HEK293T (cell line): Measurements from ENCODE around the gene SMARCD1.
A peak's percentile ranks its signal among the peaks of the same experiment; 100 is the strongest.

Source experiments
- CTCF ChIA-PET: fragments of 350-600 bp; formaldehyde crosslinking; extraction: SDS; loops from one replicate; lab custom pipeline; 2021; ENCODE audit warnings: antibody characterized with exemption, inconsistent platforms; lab: Yijun Ruan, JAX
- POLR2A ChIA-PET: fragments of 350-600 bp; formaldehyde crosslinking; extraction: SDS; loops from one replicate; lab custom pipeline; 2020; ENCODE audit warnings: antibody characterized with exemption, inconsistent platforms; lab: Yijun Ruan, JAX
- DNase-seq: peaks from one replicate; pipeline ENCODE4 v3.0.0; 2012; ENCODE audit warnings: mixed read lengths; ENCODE audit errors: extremely low spot score
- ARNT ChIP-seq: fragments of 450-650 bp; IDR thresholded peaks from 2 replicates; pipeline ENCODE4 v1.6.1; 2017; ENCODE audit warnings: mild to moderate bottlenecking
- BHLHE40 ChIP-seq: fragments of 450-650 bp; IDR thresholded peaks from 2 replicates; pipeline ENCODE4 v1.6.1; 2016; ENCODE audit warnings: mild to moderate bottlenecking, moderate library complexity, borderline replicate concordance
- CTBP1 ChIP-seq: fragments of 450-650 bp; IDR thresholded peaks from 2 replicates; pipeline ENCODE4 v1.6.1; 2016; ENCODE audit warnings: borderline replicate concordance
- ELF4 ChIP-seq: fragments of 450-650 bp; IDR thresholded peaks from 2 replicates; pipeline ENCODE4 v1.6.1; 2017; ENCODE audit warnings: antibody characterized with exemption
- FOXA1 ChIP-seq: fragments of 450-650 bp; IDR thresholded peaks from 2 replicates; pipeline ENCODE4 v1.6.1; 2016; ENCODE audit warnings: mild to moderate bottlenecking
- FOXK2 ChIP-seq: fragments of 450-650 bp; IDR thresholded peaks from 2 replicates; pipeline ENCODE4 v1.6.1; 2016; ENCODE audit warnings: mild to moderate bottlenecking
- FOXM1 ChIP-seq: fragments of 450-650 bp; IDR thresholded peaks from 2 replicates; pipeline ENCODE4 v1.6.1; 2017; ENCODE audit warnings: mild to moderate bottlenecking, borderline replicate concordance
- HDGF ChIP-seq: fragments of 450-650 bp; IDR thresholded peaks from 2 replicates; pipeline ENCODE4 v1.6.1; 2017; ENCODE audit warnings: antibody characterized with exemption, borderline replicate concordance
- L3MBTL2 ChIP-seq: fragments of 450-650 bp; conservative IDR thresholded peaks from 2 replicates; pipeline ENCODE4 v1.6.1; 2016; ENCODE audit warnings: mild to moderate bottlenecking
- LEF1 ChIP-seq: fragments of 450-650 bp; IDR thresholded peaks from 2 replicates; pipeline ENCODE4 v1.6.1; 2017; ENCODE audit warnings: mild to moderate bottlenecking, borderline replicate concordance
- NFRKB ChIP-seq: fragments of 450-650 bp; IDR thresholded peaks from 2 replicates; pipeline ENCODE4 v1.6.1; 2016; ENCODE audit warnings: mild to moderate bottlenecking, moderate library complexity
- SP1 ChIP-seq: fragments of 450-650 bp; IDR thresholded peaks from 2 replicates; pipeline ENCODE4 v1.6.1; 2017
- SUZ12 ChIP-seq: fragments of 450-650 bp; IDR thresholded peaks from 2 replicates; pipeline ENCODE4 v1.6.1; 2016; ENCODE audit warnings: mild to moderate bottlenecking
- TARDBP ChIP-seq: fragments of 450-650 bp; IDR thresholded peaks from 2 replicates; pipeline ENCODE4 v1.6.1; 2016
- ZNF384 ChIP-seq: fragments of 450-650 bp; IDR thresholded peaks from 2 replicates; pipeline ENCODE4 v1.6.1; 2016
- TF ChIP-seq, protein P1 (sequence below): fragments of 450-650 bp; IDR thresholded peaks from 2 replicates; pipeline ENCODE4 v1.6.1; 2016

SMARCD1 gene

DNA sequence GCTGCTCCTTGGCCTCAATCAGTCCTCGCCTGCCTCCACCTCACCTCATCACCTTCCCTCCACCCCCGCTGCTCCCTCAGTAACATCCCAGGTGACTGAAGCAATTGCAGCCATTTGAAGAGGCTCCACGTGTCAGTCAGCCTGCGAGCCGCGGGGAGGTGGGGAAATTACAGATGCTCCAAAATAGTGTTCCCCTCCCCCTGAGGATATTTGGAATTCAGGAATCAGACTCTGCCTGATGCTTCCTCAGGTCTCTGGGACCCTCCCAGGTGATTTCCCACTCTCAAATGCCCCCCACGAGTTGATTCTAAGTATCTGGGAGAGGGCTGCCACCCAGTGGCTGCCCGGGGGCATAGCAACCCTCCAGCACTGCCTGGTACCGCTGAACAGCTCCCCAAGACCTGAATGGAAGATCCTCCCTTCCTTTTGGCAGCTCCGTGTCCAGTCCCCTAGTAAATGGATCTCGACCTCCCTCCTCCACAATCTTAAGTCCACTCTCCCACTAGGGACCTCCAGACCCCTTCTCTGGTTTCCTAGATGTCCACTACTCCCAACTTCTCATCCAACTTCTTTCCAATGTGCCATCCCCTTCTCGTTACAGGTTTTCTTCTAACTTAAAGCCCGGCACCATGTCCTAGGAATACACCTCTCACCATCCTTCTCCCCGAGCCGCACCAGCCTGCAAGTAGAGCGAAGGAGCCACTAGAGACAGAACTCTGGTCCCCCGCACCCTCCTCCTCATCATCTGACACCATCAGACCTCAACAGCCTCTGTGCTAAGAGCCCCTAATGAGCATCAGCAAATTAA, 29.1 kb upstream of the SMARCD1 start:
- no peak for TF ChIP-seq ARNT
- no peak for TF ChIP-seq NFRKB
- no peak for TF ChIP-seq FOXA1
- no peak for TF ChIP-seq CTBP1
- TF ChIP-seq, protein P1, sequence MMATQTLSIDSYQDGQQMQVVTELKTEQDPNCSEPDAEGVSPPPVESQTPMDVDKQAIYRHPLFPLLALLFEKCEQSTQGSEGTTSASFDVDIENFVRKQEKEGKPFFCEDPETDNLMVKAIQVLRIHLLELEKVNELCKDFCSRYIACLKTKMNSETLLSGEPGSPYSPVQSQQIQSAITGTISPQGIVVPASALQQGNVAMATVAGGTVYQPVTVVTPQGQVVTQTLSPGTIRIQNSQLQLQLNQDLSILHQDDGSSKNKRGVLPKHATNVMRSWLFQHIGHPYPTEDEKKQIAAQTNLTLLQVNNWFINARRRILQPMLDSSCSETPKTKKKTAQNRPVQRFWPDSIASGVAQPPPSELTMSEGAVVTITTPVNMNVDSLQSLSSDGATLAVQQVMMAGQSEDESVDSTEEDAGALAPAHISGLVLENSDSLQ: peak; percentile 66; the same call in 1 of the 2 replicates
- peak; percentile 68 for TF ChIP-seq L3MBTL2
- no peak for TF ChIP-seq FOXM1
- no peak for TF ChIP-seq SUZ12
- no peak for TF ChIP-seq SP1
- TF ChIP-seq LEF1: no peak
- POLR2A ChIA-PET: interaction anchor here (1.1 kb wide), 1 partner anchor 186 kb away, joined by 4 read pairs; no protein-coding TSS in a partner anchor
- DNase-seq: peak; percentile 65
- CTCF ChIA-PET: interaction anchor here (0.6 to 4.7 kb wide), 10 partner anchors 8 to 191 kb away, joined by 3 to 31 read pairs (median 4); partner anchors contain the start of gene COX14

DNA sequence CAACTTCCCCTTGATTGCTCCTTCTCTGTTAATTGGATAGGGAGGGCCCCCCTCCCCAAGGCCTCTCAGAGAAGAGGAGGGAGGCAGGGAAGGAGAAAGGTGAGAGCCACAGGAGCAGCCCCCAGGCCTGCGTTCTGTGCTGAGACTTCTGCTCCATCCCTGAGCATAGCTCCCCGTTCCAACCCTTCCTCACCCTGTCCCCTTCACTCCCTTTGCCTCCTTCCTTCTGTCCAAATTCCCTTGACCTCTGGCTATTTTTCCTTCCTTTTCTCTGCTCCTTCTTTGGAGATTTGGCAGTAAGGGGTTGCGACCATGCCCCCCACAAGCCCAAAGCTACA, 28.5 kb upstream of the SMARCD1 start:
- DNase-seq: no peak
- POLR2A ChIA-PET: no interaction called here
- CTCF ChIA-PET: interaction anchor here (0.6 to 4.7 kb wide), 11 partner anchors 9 to 192 kb away, joined by 3 to 31 read pairs (median 4); partner anchors contain the start of gene COX14
- TF ChIP-seq ZNF384 (no peak), BHLHE40 (no peak)

DNA sequence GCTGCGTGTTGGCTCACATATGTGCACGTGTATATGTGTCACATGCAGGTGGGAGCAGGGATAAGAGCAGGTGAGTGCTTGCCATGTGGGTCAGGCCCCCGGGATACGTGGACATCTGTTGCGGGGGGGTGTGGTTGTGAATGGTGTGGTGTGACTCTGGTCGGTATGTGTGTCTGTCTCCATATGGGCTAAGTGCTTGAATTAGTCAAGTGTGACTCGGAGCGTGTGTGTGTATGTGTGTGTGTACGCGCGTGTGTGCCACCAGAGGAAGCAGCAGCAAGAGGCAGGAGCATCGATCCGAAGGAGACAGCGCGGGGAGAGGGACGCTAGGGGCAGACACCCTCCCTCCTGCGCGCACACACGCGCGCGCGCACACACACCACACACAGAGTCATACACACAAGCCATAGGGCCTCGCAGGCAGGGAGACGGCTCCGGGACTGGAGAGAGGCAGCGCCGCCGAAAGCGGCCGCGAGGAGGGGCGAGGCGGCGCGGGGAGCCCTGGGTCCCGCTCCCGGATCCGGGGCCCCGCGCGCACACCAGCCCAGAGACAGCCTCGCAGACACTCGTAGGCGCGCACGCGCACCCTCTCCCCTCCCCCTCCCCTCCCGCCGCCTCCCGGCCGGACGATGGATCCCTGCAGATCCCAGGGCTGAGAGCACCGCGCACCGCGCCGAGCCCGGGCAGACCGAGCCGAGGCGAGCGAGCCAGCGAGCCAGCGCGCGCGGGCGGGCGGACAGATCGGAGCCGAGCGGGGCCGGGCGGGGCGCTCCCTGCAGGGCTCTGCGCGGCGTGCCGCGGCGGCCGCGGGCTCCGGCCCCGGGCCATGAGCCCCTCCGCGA, 27.9 kb upstream of the SMARCD1 start, which contains the start of gene ASIC1:
ASIC1 (plus strand) TSS at position 597 of the 842 bp plus-strand sequence. CDS start 1,171 bp downstream, outside the sequence.
- POLR2A ChIA-PET: no interaction called here
- DNase-seq: peak; percentile 75
- TF ChIP-seq BHLHE40 (no peak), L3MBTL2 (peak; percentile 58)
- CTCF ChIA-PET: interaction anchor here (0.6 to 4.7 kb wide), 7 partner anchors 18 to 192 kb away, joined by 3 to 31 read pairs (median 4); no protein-coding TSS in a partner anchor

DNA sequence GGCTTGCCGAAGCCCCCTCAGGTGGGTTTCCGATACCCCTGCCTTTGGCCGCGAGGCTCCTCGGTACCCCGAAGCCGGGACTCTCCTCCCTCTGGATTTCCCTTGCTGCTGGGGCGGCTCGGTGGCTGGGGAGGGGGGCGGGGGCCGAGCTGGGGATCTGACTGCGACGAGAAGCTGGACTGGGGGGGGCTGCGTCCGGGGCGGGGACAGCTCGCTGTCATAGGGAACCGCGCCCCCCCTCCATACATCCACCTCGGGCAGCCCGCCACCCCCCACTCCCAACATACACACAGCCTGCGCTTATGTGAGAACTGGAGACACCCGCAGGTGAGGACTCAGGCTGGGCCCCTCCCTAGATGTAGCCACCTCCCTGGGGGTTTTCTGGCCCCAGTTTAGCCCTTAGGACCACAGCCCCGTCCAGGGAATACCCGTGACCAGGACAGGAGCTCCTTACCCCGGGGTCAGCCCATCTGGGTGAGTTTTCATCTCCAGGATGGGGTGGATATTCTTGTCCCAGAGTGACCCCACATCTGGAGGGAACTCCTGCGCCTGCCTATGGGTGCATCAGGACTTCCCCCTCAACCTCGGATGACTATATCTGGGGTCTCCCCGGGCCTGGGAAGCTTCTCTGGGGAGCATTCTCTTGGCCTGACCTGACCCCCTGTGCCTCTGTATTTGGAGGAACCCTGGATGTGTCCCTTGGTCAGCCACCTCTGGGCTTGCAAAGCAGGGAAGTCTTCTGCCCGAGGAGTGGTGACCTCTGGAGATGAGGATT, 27.1 kb upstream of the SMARCD1 start:
- TF ChIP-seq NFRKB: no peak
- TF ChIP-seq FOXK2: no peak
- TF ChIP-seq FOXA1: no peak
- no peak for TF ChIP-seq BHLHE40
- TF ChIP-seq FOXM1: no peak
- no peak for TF ChIP-seq LEF1
- TF ChIP-seq, protein P1: no peak
- TF ChIP-seq SUZ12: no peak
- no peak for TF ChIP-seq SP1
- TF ChIP-seq CTBP1: no peak
- TF ChIP-seq ELF4: no peak
- no peak for TF ChIP-seq HDGF
- TF ChIP-seq TARDBP: no peak
- TF ChIP-seq ARNT: no peak
- TF ChIP-seq ZNF384: no peak
- TF ChIP-seq L3MBTL2: no peak
- POLR2A ChIA-PET: interaction anchor here (0.6 to 1.3 kb wide), 3 partner anchors 19 to 317 kb away, joined by 3 to 4 read pairs (median 3); partner anchors contain the start of genes CERS5 and TMBIM6
- no peak for DNase-seq
- CTCF ChIA-PET: interaction anchor here (1.3 to 2.8 kb wide), 3 partner anchors 12 to 91 kb away, joined by 4 to 8 read pairs (median 5); no protein-coding TSS in a partner anchor

DNA sequence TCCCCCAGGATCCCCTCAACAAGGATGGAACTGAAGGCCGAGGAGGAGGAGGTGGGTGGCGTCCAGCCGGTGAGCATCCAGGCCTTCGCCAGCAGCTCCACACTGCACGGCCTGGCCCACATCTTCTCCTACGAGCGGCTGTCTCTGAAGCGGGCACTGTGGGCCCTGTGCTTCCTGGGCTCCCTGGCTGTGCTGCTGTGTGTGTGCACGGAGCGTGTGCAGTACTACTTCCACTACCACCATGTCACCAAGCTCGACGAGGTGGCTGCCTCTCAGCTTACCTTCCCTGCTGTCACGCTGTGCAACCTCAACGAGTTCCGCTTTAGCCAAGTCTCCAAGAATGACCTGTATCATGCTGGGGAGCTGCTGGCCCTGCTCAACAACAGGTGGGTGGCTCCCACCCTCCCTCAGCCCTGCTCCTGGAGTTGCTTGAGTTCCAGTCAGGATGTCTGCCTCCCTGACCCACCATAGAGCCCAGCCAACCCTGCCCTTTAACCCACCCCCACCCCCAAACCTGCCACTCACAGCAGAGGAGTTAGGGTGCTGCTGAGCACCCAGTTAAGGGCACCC, 26.3 kb upstream of the SMARCD1 start:
- TF ChIP-seq FOXA1: no peak
- TF ChIP-seq TARDBP: no peak
- TF ChIP-seq, protein P1: no peak
- no peak for TF ChIP-seq FOXK2
- TF ChIP-seq ARNT: no peak
- TF ChIP-seq NFRKB: no peak
- no peak for TF ChIP-seq BHLHE40
- no peak for TF ChIP-seq ELF4
- TF ChIP-seq CTBP1: no peak
- no peak for TF ChIP-seq L3MBTL2
- TF ChIP-seq HDGF: no peak
- TF ChIP-seq ZNF384: no peak
- TF ChIP-seq LEF1: no peak
- TF ChIP-seq SP1: no peak
- no peak for TF ChIP-seq FOXM1
- TF ChIP-seq SUZ12: no peak
- CTCF ChIA-PET: interaction anchor here (1.3 to 2.8 kb wide), 3 partner anchors 11 to 92 kb away, joined by 4 to 8 read pairs (median 5); no protein-coding TSS in a partner anchor
- POLR2A ChIA-PET: interaction anchor here (0.6 to 1.3 kb wide), 3 partner anchors 20 to 317 kb away, joined by 3 to 4 read pairs (median 3); partner anchors contain the start of genes CERS5 and TMBIM6
- no peak for DNase-seq
